Measurements from ENCODE around the gene CHN2.

Gene CHN2

GRCh38 chr7:29194594-29195427 lies at the start of gene CHN2:
CHN2 (plus strand) TSS chr7:29194775.
- peak in 1 of 2 donors; percentile 3 for DNase-seq (ENCODE audit: low read depth in 1 of 2, low spot score in 1 of 2)

GRCh38 chr7:29145553-29146056 lies 49.0 kb upstream of the CHN2 start:
- no peak for DNase-seq (ENCODE audit: low read depth in 1 of 2, low spot score in 1 of 2)

GRCh38 chr7:29146057-29146706 lies 48.4 kb upstream of the CHN2 start, which contains the start of gene CPVL:
CPVL (minus strand) TSS chr7:29146537; CDS start chr7:29121061, 25,476 bp downstream.
- no peak for DNase-seq (ENCODE audit: low read depth in 1 of 2, low spot score in 1 of 2)

DNA sequence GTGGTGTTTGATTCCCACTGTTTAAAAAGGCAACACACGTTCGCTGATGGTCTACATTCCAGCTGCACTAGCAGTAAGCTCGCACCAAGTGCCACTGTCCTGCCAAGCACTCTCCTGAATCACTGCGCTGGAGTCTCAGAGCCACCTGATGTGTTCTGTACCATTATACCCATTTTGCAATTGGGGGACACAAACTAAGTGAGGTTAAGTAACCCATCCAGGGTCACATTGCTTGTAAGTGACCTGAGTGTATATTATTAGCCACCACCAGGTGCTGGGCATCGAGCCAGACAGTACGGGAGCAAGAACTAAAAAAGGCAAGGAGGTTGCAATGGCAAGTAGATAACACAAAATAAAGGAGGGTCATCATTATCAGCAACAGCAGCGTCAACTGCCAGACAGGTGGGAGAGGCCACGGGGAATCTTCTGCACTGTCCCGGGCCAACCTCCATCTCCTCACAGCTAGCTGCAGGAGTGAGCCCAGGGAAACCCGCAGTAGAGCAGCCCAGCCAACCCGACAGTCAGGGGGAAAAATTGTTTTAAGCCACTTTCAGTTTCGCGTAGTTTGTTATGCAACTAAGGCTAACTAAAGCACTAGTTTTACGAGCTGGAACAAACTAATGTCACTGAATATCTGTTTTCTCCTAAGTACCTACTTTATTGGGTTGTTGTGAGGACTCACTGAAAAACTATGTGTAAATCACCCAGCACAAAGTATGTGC lies 47.5 kb upstream of the CHN2 start:
- DNase-seq (ENCODE audit: low read depth in 1 of 2, low spot score in 1 of 2) = no peak

GRCh38 chr7:29147821-29148220 lies 46.8 kb upstream of the CHN2 start:
- no peak for DNase-seq (ENCODE audit: low read depth in 1 of 2, low spot score in 1 of 2)

DNA sequence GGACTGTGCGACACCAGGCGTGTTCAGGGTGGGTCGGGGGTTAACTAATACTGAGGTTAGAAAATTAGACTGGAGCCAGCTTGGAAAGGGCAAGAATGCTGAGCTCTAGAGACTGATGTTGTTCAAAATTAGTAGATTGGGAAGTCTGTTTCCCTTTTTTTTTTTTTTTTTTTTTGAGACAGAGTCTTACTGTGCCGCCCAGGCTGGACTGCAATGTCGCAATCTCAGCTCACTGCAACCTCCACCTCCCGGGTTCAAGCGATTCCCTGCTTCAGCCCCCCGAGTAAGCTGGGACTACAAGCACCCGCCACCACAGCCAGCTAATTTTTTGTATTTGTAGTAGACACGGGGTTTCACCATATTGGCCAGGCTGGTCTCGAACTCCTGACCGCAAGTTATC lies 45.5 kb upstream of the CHN2 start:
- no peak for DNase-seq (ENCODE audit: low read depth in 1 of 2, low spot score in 1 of 2)

GRCh38 chr7:29150856-29151255 lies 43.7 kb upstream of the CHN2 start:
- DNase-seq (ENCODE audit: low read depth in 1 of 2, low spot score in 1 of 2) = no peak

DNA sequence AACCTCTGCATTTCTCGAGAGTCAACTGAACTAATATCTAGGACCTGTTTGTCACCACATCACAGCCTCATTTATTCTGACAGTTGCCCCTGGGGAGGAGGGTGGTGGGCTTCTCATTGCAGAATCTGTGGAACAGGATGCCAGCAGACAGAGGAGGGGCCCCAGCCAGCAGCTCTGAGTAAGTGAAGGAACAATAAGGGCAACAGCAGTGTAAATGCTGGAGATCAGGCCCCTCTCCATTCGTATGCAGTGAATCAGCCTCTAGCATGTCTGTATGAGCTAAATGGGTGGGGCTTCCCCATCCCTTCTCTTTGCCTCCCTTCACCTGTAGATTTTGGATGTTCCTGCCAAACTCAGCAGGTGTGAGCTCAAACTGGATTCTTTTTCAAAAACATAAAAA lies 40.5 kb upstream of the CHN2 start:
- no peak for DNase-seq (ENCODE audit: low read depth in 1 of 2, low spot score in 1 of 2)

DNA sequence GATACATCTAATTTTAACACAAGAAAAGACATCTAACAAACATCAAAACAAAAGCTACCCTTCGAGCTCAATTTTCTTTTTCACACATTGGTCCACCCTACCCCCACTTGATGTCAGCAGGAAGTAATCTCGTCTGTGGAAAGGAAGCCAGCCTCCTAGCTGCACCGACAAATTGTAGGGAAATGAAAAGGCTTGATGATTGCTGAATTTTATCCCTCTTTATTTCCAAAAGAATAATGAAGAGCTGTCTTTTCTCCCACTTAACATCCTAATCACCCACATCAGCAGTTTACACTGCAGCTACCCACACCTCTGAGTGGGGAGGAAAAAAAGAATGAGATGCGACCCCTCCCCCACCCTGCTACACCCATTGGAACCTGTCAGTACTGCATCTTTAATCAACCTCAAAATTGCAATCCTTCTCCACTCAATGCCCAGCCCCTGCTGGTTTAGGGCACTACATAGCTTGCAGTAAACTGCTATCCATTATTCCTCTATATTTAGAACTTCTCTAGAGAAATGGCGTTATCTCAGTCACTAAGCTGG lies 37.6 kb upstream of the CHN2 start:
- DNase-seq (ENCODE audit: low read depth in 1 of 2, low spot score in 1 of 2) = no peak

DNA sequence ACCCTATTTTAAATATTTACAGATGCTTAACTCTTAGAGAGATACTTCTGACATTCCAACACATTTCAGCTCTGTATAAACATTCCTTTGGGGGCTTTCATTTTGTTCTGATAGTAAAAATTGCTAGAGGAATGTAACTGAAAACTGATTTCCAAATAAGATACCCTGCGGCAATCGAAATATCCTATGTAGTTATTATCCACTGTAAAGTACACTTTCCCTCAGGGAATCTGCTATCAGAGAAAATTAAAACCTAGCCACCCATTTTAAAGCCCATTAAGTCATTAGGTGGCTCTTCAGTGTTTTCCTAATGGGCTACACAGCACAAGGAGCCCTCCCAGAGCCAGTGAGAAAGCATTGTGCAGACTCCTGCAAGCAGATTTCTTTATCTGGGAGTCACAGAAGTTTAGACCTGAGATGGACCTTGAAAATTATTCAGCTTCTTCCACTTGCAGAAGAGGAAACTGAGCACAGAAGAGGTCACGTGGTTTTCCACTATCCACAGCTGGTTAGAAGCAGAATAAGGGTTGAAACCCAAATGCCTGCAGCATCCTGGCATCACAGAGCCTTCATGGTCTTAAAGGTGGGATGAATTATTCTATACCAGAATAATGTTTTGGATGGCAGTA lies 35.7 kb upstream of the CHN2 start:
- DNase-seq (ENCODE audit: low read depth in 1 of 2, low spot score in 1 of 2) = no peak

GRCh38 chr7:29160080-29160479 lies 34.5 kb upstream of the CHN2 start:
- no peak for DNase-seq (ENCODE audit: low read depth in 1 of 2, low spot score in 1 of 2)

GRCh38 chr7:29161231-29161630 lies 33.3 kb upstream of the CHN2 start:
- DNase-seq (ENCODE audit: low read depth in 1 of 2, low spot score in 1 of 2) = no peak

- DNase-seq (ENCODE audit: low read depth in 1 of 2, low spot score in 1 of 2) = no peak
Observed at GRCh38 chr7:29162577-29162976, 32.0 kb upstream of the CHN2 start.

- DNase-seq (ENCODE audit: low read depth in 1 of 2, low spot score in 1 of 2) = no peak
Observed at GRCh38 chr7:29163854-29164253, 30.7 kb upstream of the CHN2 start.

DNA sequence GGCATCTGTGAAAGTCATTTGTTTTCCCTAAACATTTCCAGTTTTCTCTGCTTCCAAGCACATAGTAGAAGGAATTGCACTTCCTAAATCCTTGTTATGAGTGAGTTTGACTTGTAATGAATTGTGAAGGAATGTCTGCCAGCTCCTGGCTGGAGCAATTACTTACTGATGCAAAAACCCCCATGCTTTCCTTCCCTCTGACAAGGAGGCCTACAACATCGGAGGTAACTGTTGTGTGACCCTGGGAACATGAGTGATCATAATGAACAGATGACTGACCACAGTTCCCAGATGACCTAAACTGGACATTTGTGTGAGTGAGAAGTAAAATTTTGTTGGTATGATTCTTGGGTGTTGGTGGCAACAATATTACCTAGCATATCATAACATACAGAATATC lies 26.9 kb upstream of the CHN2 start:
- DNase-seq (ENCODE audit: low read depth in 1 of 2, low spot score in 1 of 2) = no peak

DNA sequence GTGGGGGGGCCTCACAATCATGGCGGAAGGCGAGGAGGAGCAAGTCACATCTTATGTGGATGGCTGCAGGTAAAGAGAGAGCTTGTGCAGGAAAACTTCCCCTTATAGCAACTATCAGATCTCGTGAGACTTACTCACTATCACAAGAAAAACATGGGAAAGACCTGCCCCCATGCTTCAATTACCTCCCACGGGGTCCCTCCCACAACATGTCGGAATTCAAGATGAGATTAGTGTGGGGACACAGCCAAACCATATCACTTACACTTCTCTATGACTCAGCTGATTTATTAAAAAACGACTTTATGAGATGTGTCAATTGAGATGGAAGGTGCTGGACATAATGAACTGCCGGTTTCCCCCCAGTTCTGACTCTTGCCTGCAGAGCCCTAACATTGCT lies 23.8 kb upstream of the CHN2 start:
- DNase-seq (ENCODE audit: low read depth in 1 of 2, low spot score in 1 of 2) = no peak

GRCh38 chr7:29173458-29173857 lies 21.1 kb upstream of the CHN2 start:
- DNase-seq (ENCODE audit: low read depth in 1 of 2, low spot score in 1 of 2) = no peak

- no peak for DNase-seq (ENCODE audit: low read depth in 1 of 2, low spot score in 1 of 2)
Observed at GRCh38 chr7:29177963-29178600, 16.5 kb upstream of the CHN2 start.

DNA sequence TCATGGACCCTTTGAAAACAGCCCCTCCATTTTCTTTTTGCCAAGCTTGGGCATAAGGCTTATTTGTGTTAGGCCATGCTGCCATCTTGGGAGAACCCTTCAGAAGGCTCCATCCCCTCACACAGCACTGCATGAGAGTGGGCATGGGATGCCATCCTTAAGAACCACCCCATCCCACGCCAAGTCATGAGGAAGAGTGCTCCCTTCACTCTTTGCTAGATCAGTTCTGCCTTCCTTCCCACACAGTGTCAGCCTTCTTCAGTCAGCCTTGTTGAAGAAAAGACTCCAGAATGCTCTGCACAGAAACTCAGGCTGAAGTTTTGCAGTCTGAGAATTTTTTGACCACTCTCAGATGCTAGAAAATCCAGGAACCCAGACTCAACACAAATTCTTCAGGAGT lies 15.5 kb upstream of the CHN2 start:
- DNase-seq (ENCODE audit: low read depth in 1 of 2, low spot score in 1 of 2) = no peak

GRCh38 chr7:29184599-29184998 lies 10.0 kb upstream of the CHN2 start:
- no peak for DNase-seq (ENCODE audit: low read depth in 1 of 2, low spot score in 1 of 2)

DNA sequence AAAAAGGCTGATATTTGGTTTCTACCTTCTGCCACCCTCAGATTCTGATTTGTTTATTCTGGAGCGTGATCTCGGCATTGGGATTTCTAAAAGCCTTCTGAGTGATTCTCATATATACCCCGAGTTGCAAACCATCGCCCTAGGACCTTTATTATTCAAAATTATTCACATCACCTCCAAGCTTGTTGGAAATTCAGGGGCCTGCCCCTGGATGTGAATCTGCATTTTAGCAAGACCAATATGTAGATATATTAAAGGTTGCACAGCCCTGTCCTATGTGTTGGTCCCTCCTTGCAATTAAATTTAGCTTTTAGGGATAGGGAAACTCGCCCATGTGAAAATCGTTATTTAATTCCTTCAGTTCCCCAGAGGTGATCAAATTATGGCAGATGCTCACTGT lies 9.0 kb upstream of the CHN2 start:
- DNase-seq (ENCODE audit: low read depth in 1 of 2, low spot score in 1 of 2) = no peak

Data from stimulated activated CD4-positive, alpha-beta T cell treated with anti-CD3 and anti-CD28 coated beads, Interleukin-15, amount 100 ng/mL, for 1 hour (primary cell).